Endothelial cell of umbilical vein (primary cell): ENCODE data around the gene ZNF821. TPM values are rescaled to one million over a fixed set of nuclear protein-coding genes. Genes with fewer than 3 reads are reported as not detected.

Source experiments
- BruUV-seq: library from RNA; stranded (reverse); fragments of 400-500 nt; replicated peaks from 2 replicates; lab custom pipeline; 2021; lab: Mats Ljungman, UMichigan
- CTCF ChIA-PET: fragments of 300-600, 350-600 bp; sonication (Branson Sonifier 250); formaldehyde crosslinking; loops from one replicate; lab custom pipeline; 2021; ENCODE audit warnings: antibody characterized with exemption, inconsistent platforms; lab: Charles Lee
- POLR2A ChIA-PET: fragments of 300-600, 350-600 bp; sonication (Branson Sonifier 250); formaldehyde crosslinking; loops from one replicate; lab custom pipeline; 2021; ENCODE audit warnings: antibody characterized with exemption, inconsistent platforms; lab: Charles Lee
- DNase-seq: peaks from one replicate; pipeline ENCODE4 v3.0.0-alpha.2; 2011; ENCODE audit warnings: low read depth, low spot score
- FAIRE-seq: peaks from 2 replicates; lab custom pipeline; 2011; peaks lifted over from hg19 to GRCh38; lab: Jason Lieb, UNC
- H2AFZ ChIP-seq: 2 replicates; pipeline ENCODE4 v1.6.0; 2012; ENCODE audit warnings: low read depth, low read length, control low read depth, inconsistent platforms
- H3K27ac ChIP-seq: 2 replicates; pipeline ENCODE4 v1.5.1; 2011; ENCODE audit warnings: low read depth, mild to moderate bottlenecking, control low read depth, low read length, moderate library complexity; ENCODE audit not compliant: insufficient read depth
- H3K27me3 ChIP-seq, 2 experiments: 2 replicates each; pipeline versions ENCODE4 v1.6.0 to v1.6.1; 2011; ENCODE audit warnings: low read length in 2 of 2, mixed read lengths in 1 of 2; ENCODE audit not compliant: control insufficient read depth in 2 of 2, insufficient read depth in 2 of 2
- H3K36me3 ChIP-seq, 2 experiments: 2 replicates in 1 of 2; 3 replicates in 1 of 2; pipeline ENCODE4 v1.5.1; 2011; ENCODE audit warnings: low read length in 2 of 2, mild to moderate bottlenecking in 1 of 2, moderate library complexity in 1 of 2; ENCODE audit not compliant: control insufficient read depth in 2 of 2, insufficient read depth in 2 of 2; ENCODE audit errors: extremely low read depth in 1 of 2
- H3K4me1 ChIP-seq: 3 replicates; pipeline ENCODE4 v1.5.1; 2011; ENCODE audit warnings: mild to moderate bottlenecking, low read length; ENCODE audit not compliant: control insufficient read depth, insufficient read depth; ENCODE audit errors: extremely low read depth
- H3K4me2 ChIP-seq: 2 replicates; pipeline ENCODE4 v1.6.1; 2011; ENCODE audit warnings: low read length, control low read depth, mixed read lengths; ENCODE audit not compliant: insufficient read depth
- H3K4me3 ChIP-seq, 3 experiments: fragments of 200-600 bp in 1 of 3; sonication (generic), shearing (Covaris generic) in 1 of 3; replicated peaks in 1 of 3; 2 replicates each; pipeline ENCODE4 v1.5.1; 2011 to 2016; ENCODE audit warnings: control low read depth in 3 of 3, low read length in 3 of 3, mild to moderate bottlenecking in 2 of 3, inconsistent platforms in 1 of 3, low read depth in 1 of 3, moderate library complexity in 1 of 3; ENCODE audit not compliant: insufficient read depth in 1 of 3
- H3K79me2 ChIP-seq: 2 replicates; pipeline ENCODE4 v1.6.0; 2012; ENCODE audit warnings: low read length, inconsistent platforms; ENCODE audit not compliant: control insufficient read depth, insufficient read depth
- H3K9ac ChIP-seq: replicated peaks from 2 replicates; pipeline ENCODE3; 2011; ENCODE audit warnings: low read length, control low read depth; ENCODE audit not compliant: insufficient read depth; ENCODE audit errors: extremely low read depth
- H3K9me1 ChIP-seq: replicated peaks from 3 replicates; pipeline ENCODE4 v1.6.0; 2011; ENCODE audit warnings: mild to moderate bottlenecking, low read length; ENCODE audit not compliant: control insufficient read depth, insufficient read depth; ENCODE audit errors: extremely low read depth
- H3K9me3 ChIP-seq: replicated peaks from 2 replicates; pipeline ENCODE4 v1.5.1; 2012; ENCODE audit warnings: low read length, inconsistent platforms; ENCODE audit not compliant: control insufficient read depth, insufficient read depth
- H4K20me1 ChIP-seq: replicated peaks from 2 replicates; pipeline ENCODE3; 2011; ENCODE audit warnings: mild to moderate bottlenecking, low read length; ENCODE audit not compliant: control insufficient read depth, insufficient read depth; ENCODE audit errors: extremely low read depth
- CTCF ChIP-seq, 2 donors: IDR thresholded peaks; 1 replicate in 1 of 2; 2 replicates in 1 of 2; pipeline ENCODE4 v1.5.1; 2011; ENCODE audit warnings: low read length in 2 of 2, mild to moderate bottlenecking in 2 of 2, moderate library complexity in 2 of 2, control low read depth in 1 of 2, inconsistent platforms in 1 of 2, low read depth in 1 of 2; ENCODE audit not compliant: insufficient read depth in 1 of 2; ENCODE audit errors: extremely low read depth in 1 of 2
- EZH2 ChIP-seq: IDR thresholded peaks from 2 replicates; pipeline ENCODE4 v1.6.1; 2012; ENCODE audit warnings: borderline replicate concordance, low read depth, mild to moderate bottlenecking, moderate library complexity, low read length, inconsistent platforms; ENCODE audit not compliant: severe bottlenecking
- FOS ChIP-seq: IDR thresholded peaks from 2 replicates; pipeline ENCODE4 v1.6.1; 2011; ENCODE audit warnings: mild to moderate bottlenecking, low read length, moderate library complexity, borderline replicate concordance; ENCODE audit not compliant: insufficient read depth
- GATA2 ChIP-seq: IDR thresholded peaks from 2 replicates; pipeline ENCODE4 v1.7.0; 2011; ENCODE audit warnings: low read depth, mild to moderate bottlenecking, moderate library complexity, mixed read lengths, low read length; ENCODE audit not compliant: insufficient read length, insufficient read depth
- JUN ChIP-seq: IDR thresholded peaks from 2 replicates; pipeline ENCODE4 v1.6.1; 2011; ENCODE audit warnings: borderline replicate concordance, low read depth; ENCODE audit not compliant: insufficient read length, insufficient read depth
- MYC ChIP-seq: IDR thresholded peaks from one replicate; pipeline ENCODE4 v1.6.1; 2011; ENCODE audit warnings: mild to moderate bottlenecking, low read depth, low read length
- POLR2A ChIP-seq: IDR thresholded peaks from 2 replicates; pipeline ENCODE4 v1.6.1; 2012; ENCODE audit warnings: low read depth, mild to moderate bottlenecking, control low read depth, low read length
- POLR2AphosphoS5 ChIP-seq: IDR thresholded peaks from 2 replicates; pipeline ENCODE4 v1.6.1; 2012; ENCODE audit warnings: low read depth, mild to moderate bottlenecking, control low read depth, low read length, moderate library complexity; ENCODE audit not compliant: insufficient read depth
- dilution Hi-C: fragments of 300-500 bp; cut with MboI; formaldehyde crosslinking; loops from one replicate; pipeline ENCODE4 v1.15.0; 2019; ENCODE audit warnings: low sequenced_read_pairs; ENCODE audit not compliant: extremely low pct_ligation_motif_present
- intact Hi-C: fragments of 100-400 bp; cut with micrococcal nuclease; formaldehyde crosslinking; loops from one replicate; pipeline ENCODE4 v1.10.0; 2022
- polyA plus RNA-seq, 4 experiments: library from polyadenylated mRNA; depleted of rRNA in 3 of 4; stranded (reverse) in 3 of 4; unstranded in 1 of 4; fragments of >200 nt; gene quantifications; 2 replicates each; pipeline versions ENCODE4 v1.2.1 to v1.2.3, GENCODE V29; 2011 to 2012; ENCODE audit warnings: missing spikeins in 1 of 4
- total RNA-seq: library from RNA; stranded (reverse); gene quantifications from 2 replicates; pipeline ENCODE4 v1.2.3, GENCODE V29; 2021
- TF ChIP-seq, protein P1 (sequence below): IDR thresholded peaks from 2 replicates; pipeline ENCODE4 v1.6.1; 2011; ENCODE audit not compliant: insufficient read depth, insufficient read length

ZNF821 gene
- total and polyA plus RNA-seq, 2 donors (not counting 3 experiments of a cell fraction or from before 2014, with no cell fraction given), result 7.3 to 8.1 TPM

DNA sequence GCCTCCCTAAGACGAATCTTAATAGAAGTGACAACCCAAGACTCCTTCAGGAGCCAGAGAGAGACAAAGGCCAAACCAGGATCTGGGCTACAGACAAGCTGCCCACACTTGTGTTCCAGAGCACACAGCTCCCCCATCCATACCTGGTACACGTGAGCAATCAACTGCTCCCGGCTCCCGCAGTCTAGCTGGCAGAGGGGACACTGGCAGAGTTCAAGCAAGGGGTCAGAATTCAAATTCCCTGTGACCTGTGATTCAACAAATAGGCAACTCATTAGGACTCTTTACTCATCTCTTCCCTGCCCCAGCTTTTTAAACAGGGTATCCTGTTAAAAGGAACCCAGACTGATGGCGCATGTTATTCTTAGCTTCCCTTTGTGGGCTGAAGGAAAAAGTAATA, 20.0 kb downstream of the ZNF821 start:
- peaks cover 4 to 22% of the 10 kb centered on the region in 2 experiments for H3K36me3 ChIP-seq
- no peak overlapping the region for H3K27ac ChIP-seq
- no peaks in the 10 kb centered on the region for H3K27me3 ChIP-seq
- DNase-seq, result no peak
- no peaks in the 10 kb centered on the region for H3K9me1 ChIP-seq
- no peaks in the 10 kb centered on the region for H4K20me1 ChIP-seq
- intact Hi-C loops, result no loop called here
- dilution Hi-C loops, result no loop called here
- H3K79me2 ChIP-seq, result no peaks in the 10 kb centered on the region
- H3K9me3 ChIP-seq, result no peaks in the 10 kb centered on the region
- H3K9ac ChIP-seq, result no peak overlapping the region
- no peaks in the 10 kb centered on the region for H3K4me1 ChIP-seq
- ChIA-PET POLR2A (no interaction called here), CTCF (interaction anchor here (1.3 to 2.4 kb wide), 3 partner anchors 19 to 97 kb away, joined by 3 to 7 read pairs (median 4); no protein-coding TSS in a partner anchor)
- TF ChIP-seq MYC (no peak), EZH2 (no peak)
- no peak overlapping the region for H2AFZ ChIP-seq
- H3K4me3 ChIP-seq, result no peak overlapping the region
- no peak overlapping the region for H3K4me2 ChIP-seq
- FAIRE-seq, result no peak
- BruUV-seq, result no TSS peak

DNA sequence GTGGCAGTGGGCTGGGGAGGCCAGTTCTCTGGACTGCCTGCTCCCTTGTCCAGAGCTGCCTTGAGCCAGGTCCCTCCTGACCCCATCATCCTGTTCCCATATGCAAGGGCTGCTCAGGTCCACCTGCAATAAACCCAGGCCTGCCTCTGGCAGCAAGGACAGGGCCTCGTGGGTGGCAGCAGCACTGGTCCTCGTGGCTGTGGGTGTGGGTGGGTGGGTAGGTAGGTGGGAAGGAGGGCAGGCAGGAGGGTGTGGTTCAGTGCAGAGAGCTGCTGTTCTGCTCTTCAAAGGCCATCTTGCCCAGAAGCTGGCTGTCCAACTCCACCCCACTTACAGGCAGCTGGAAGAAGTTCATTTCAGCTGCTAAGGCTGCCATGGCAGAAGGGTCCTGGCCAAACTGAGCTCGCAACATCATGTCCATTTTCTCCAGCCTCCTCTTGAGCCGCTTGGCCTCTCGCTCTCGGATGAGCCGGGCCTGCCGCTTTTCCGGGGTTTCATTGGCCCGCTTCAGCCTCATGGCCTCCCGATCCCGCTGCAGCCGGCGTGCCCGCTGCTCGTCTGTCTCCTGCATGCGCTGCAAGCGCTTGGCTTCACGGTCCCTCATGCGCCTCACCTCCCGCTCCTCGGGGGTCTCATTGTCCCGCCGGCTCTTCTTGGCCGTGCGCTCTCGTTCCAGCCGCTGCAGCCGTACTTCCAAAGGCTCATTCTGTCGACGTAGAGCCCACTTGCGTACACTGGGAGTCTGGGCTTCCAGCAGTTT, 24.0 kb downstream of the ZNF821 start:
- no peak for TF ChIP-seq FOS
- TF ChIP-seq EZH2, result no peak
- TF ChIP-seq, protein P1, sequence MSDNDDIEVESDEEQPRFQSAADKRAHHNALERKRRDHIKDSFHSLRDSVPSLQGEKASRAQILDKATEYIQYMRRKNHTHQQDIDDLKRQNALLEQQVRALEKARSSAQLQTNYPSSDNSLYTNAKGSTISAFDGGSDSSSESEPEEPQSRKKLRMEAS, result no peak
- TF ChIP-seq CTCF (IDR thresholded peaks at IDR 0.05; ENCODE audit: extremely low read depth in 1 of 2, insufficient read depth in 1 of 2, low read depth in 1 of 2, low read length in 2 of 2), result no peak
- no peak for TF ChIP-seq MYC
- TF ChIP-seq POLR2A, result no peak
- no peak for TF ChIP-seq POLR2AphosphoS5
- no peak for TF ChIP-seq GATA2
- TF ChIP-seq JUN, result no peak
- intact Hi-C loops (loop anchor here (1.0 kb wide), 1 partner anchor 101 kb away; no protein-coding TSS in a partner anchor), dilution Hi-C loops (no loop called here)
- H3K9me3 ChIP-seq, result no peaks in the 10 kb centered on the region
- H3K4me3 ChIP-seq, result no peak overlapping the region
- no peaks in the 10 kb centered on the region for H4K20me1 ChIP-seq
- FAIRE-seq, result no peak
- ChIA-PET CTCF (interaction anchor here (2.2 to 3.5 kb wide), 2 partner anchors 24 to 102 kb away, joined by 14 to 28 read pairs; partner anchors contain the start of gene ZNF821), POLR2A (no interaction called here)
- no peak for DNase-seq
- H3K9ac ChIP-seq, result no peak overlapping the region
- H3K79me2 ChIP-seq, result peaks cover 2% of the 10 kb centered on the region
- H3K9me1 ChIP-seq, result no peaks in the 10 kb centered on the region
- H3K4me1 ChIP-seq, result no peaks in the 10 kb centered on the region
- H2AFZ ChIP-seq, result no peak overlapping the region
- no peaks in the 10 kb centered on the region for H3K27me3 ChIP-seq
- H3K4me2 ChIP-seq, result no peak overlapping the region
- BruUV-seq, result no TSS peak
- no peak overlapping the region for H3K27ac ChIP-seq
- H3K36me3 ChIP-seq, result peaks cover 4 to 18% of the 10 kb centered on the region in 2 experiments
